A549 treated with Mapracorat at 1 μM for 4 hours (cell line): Measurements from ENCODE around the gene ALDH18A1. TPM values are rescaled to one million over a fixed set of nuclear protein-coding genes. Genes with fewer than 3 reads are reported as not detected.

Experiments
- total RNA-seq: library from RNA; stranded (reverse); fragments of 200-300 nt; extraction: Qiagen RNA extraction; gene quantifications from 5 replicates; pipeline ENCODE4 v1.2.3, GENCODE V29; 2022

The ALDH18A1 gene
- 44.3 to 47.3 TPM (median 46.5 TPM) in 5 replicates for total RNA-seq

DNA sequence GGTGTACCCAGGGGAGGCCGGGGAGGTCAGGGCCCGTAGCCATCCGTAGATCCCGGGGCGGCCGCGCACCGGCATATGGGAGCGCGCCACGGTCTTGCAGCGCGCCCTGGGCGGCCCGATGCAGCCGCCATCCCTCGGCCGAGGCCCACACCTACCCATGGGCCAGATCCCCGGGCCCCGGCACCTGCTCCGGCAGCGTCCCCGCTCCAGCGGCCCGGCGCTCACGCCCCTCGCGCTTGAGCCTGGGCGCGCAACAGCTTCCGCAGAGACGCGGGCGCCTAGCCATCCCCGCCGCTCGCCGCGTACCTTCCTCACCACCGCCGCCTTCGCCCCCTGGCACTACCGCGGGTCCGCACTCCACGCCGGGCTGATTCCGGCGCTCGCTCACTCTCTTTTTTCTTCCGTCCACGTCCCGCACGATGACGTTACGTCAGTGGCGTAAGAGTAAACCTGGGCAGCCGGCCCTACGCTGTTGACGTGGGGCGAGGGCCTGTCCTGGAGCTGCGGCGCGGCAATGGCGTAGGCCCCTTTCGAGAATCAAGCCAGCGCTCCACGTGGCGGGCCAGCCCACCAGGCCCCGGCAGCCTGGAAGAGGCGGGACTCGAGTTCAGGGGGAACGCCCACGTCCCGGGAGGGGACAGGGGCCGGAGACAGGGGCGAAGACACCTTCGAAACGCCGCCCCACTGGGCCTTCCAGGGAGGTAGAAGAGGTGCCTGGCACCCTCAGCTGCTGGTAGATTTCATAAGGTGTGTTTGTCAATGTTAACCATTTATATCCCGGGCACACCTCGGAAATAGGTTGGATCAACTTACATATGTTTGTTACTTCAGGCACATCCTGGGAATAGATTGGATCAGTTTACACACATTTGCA lies at the start of gene ALDH18A1:
Gene ALDH18A1 (minus strand): TSS at position 421 of the 874 bp plus-strand sequence. CDS start 3,334 bp downstream, outside the sequence.

GRCh38 chr10:95693668-95694534 lies 37.4 kb upstream of the ALDH18A1 start, which contains the start of gene TCTN3:
Gene TCTN3, minus strand, starts transcription at chr10:95693927. Its CDS starts 28 bp downstream, at chr10:95693899.

GRCh38 chr10:95561177-95561863 lies 95.2 kb downstream of the ALDH18A1 start, which contains the start of gene SORBS1:
Gene SORBS1, minus strand, starts transcription at chr10:95561371. Its CDS starts 120,236 bp downstream, at chr10:95441135.

Other genes with a start within 250 kb of the ALDH18A1 start
- gene SORBS1, start 95.3 kb downstream of the ALDH18A1 start, total RNA-seq: 0.35 to 0.62 TPM (median 0.47 TPM) in 5 replicates
- 40.7 to 43.5 TPM (median 43.4 TPM) in 5 replicates for gene TCTN3, start 37.2 kb upstream of the ALDH18A1 start, total RNA-seq
- gene ENTPD1, start 99.5 kb upstream of the ALDH18A1 start, total RNA-seq: 0.15 TPM in 1 of 5 replicates, not detected in the others